Gastroesophageal sphincter (tissue), 4 donors: ENCODE results near the gene CFAP119. TPM values are rescaled to one million over a fixed set of nuclear protein-coding genes. Genes with fewer than 3 reads are reported as not detected.

ENCODE experiments used
- ATAC-seq: fragments of 150-250 bp; one replicate; pipeline ENCODE4 v1.9.1; 2016; ENCODE audit warnings: mild to moderate bottlenecking, moderate library complexity
- H3K27ac ChIP-seq, 4 donors: fragments of 200-600 bp; sonication (generic) in 3 of 4; 1 replicate in 3 of 4; 2 replicates in 1 of 4; pipeline ENCODE4 v1.5.1; 2016 to 2019
- H3K27me3 ChIP-seq: fragments of 200-600 bp; sonication (generic); one replicate; pipeline ENCODE4 v1.5.1; 2019
- H3K36me3 ChIP-seq, 2 donors: fragments of 200-600 bp; sonication (generic); one replicate each; pipeline ENCODE4 v1.5.1; 2019; ENCODE audit warnings: control low read depth in 1 of 2
- H3K4me1 ChIP-seq, 3 donors: fragments of 200-600 bp; sonication (generic); 1 replicate in 2 of 3; 2 replicates in 1 of 3; pipeline ENCODE4 v1.5.1; 2016 to 2019; ENCODE audit warnings: control low read depth in 2 of 3
- H3K4me3 ChIP-seq, 2 donors: fragments of 200-600 bp; sonication (generic); one replicate each; pipeline ENCODE4 v1.5.1; 2019; ENCODE audit warnings: mild to moderate bottlenecking in 1 of 2, moderate library complexity in 1 of 2
- H3K9me3 ChIP-seq, 3 donors: fragments of 200-600 bp; sonication (generic); one replicate each; pipeline ENCODE4 v1.5.1; 2017 to 2019; ENCODE audit warnings: control low read depth in 2 of 3
- EP300 ChIP-seq: sonication (generic); formaldehyde crosslinking; IDR thresholded peaks from one replicate; pipeline ENCODE4 v1.6.1; 2017; ENCODE audit warnings: antibody characterized with exemption, mild to moderate bottlenecking
- POLR2A ChIP-seq, 2 donors: fragments of 450-650 bp; IDR thresholded peaks; one replicate each; pipeline ENCODE4 v1.6.1; 2017; ENCODE audit warnings: antibody characterized with exemption in 2 of 2, mild to moderate bottlenecking in 2 of 2, moderate library complexity in 1 of 2
- POLR2AphosphoS5 ChIP-seq: sonication (generic); formaldehyde crosslinking; IDR thresholded peaks from one replicate; pipeline ENCODE4 v1.6.1; 2017; ENCODE audit warnings: antibody characterized with exemption
- WGBS, 2 donors: methylation state at CpG; one replicate each; pipeline ENCODE4 v1.1.5; 2018; ENCODE audit warnings: low coverage in 1 of 2; 5-methylcytosine and 5-hydroxymethylcytosine counted together
- total RNA-seq, 4 donors: library from RNA; depleted of rRNA; stranded (reverse); fragments of >200 nt; gene quantifications; one replicate each; pipeline ENCODE4 v1.1.0, GENCODE V29; 2016
- TF ChIP-seq, protein P1 (sequence below), 4 experiments: fragments of 200-600 bp in 2 of 4; fragments of 450-650 bp in 2 of 4; sonication (generic) in 1 of 4; IDR thresholded peaks; one replicate each; pipeline ENCODE4 v1.5.1; 2017 to 2019; ENCODE audit warnings: antibody characterized with exemption in 4 of 4, mild to moderate bottlenecking in 2 of 4, moderate library complexity in 2 of 4

Gene CFAP119
- total RNA-seq, 4 donors from 2014 or later = 1.3 to 1.9 TPM; not detected in 2

DNA sequence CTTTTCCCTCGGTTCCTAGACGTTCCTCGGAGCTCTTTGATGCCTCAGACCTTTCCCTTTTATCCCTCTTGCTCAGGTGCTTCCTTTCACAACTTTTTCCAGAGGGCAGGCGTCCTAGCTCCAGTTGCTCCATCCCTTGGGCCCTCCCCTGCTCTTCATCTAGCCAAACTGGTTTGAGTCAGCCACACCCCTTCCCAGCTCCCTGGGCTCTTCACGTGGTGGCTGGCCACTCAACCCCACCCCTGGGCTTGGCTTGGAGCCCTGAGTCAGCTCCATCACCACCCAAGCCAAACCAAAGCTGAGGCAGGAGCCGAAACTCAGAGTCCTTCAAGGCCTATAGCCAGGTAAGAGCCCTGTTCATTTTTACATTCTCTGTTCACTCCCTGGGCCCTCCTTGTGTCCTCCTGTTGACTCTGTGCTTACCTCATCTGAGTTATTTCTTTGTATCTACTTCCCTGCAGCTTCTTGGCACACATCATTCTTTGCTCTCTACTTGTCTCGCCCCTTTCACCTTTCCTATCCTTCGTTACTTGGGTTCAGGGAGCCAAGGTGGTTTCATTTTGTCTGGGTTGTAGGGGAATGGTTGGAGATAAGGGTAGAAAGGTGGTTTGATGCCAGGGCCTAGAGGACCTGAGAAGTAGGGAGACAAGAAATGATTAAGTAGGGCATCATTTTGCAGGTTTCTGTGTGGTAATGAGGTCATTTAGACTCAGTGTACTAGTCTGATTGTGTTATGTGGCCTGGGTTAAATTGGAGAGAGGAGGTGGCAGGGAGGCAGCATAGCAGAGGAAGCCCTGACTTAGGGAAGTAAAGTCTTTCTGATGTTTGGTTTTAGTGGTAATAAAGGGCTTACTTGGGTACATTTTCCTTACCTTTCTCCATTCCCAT, 21.3 kb downstream of the CFAP119 start:
- no peaks in the 10 kb centered on the region for H3K27me3 ChIP-seq
- WGBS, 2 donors = 40 to 59% methylated on average over 5 to 8 of the region's 8 CpGs
- H3K9me3 ChIP-seq = no peaks in the 10 kb centered on the region
- peak overlapping the region; percentile 14 to 86 (median 70) for H3K27ac ChIP-seq
- TF ChIP-seq, protein P1, sequence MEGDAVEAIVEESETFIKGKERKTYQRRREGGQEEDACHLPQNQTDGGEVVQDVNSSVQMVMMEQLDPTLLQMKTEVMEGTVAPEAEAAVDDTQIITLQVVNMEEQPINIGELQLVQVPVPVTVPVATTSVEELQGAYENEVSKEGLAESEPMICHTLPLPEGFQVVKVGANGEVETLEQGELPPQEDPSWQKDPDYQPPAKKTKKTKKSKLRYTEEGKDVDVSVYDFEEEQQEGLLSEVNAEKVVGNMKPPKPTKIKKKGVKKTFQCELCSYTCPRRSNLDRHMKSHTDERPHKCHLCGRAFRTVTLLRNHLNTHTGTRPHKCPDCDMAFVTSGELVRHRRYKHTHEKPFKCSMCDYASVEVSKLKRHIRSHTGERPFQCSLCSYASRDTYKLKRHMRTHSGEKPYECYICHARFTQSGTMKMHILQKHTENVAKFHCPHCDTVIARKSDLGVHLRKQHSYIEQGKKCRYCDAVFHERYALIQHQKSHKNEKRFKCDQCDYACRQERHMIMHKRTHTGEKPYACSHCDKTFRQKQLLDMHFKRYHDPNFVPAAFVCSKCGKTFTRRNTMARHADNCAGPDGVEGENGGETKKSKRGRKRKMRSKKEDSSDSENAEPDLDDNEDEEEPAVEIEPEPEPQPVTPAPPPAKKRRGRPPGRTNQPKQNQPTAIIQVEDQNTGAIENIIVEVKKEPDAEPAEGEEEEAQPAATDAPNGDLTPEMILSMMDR (IDR thresholded peaks at IDR 0.05) = no peak
- peak; percentile 26 for TF ChIP-seq POLR2AphosphoS5
- H3K4me3 ChIP-seq = peak overlapping the region in 1 of 2 donors; percentile 3
- peaks cover 0 to 77% of the 10 kb centered on the region in 2 donors for H3K36me3 ChIP-seq
- ATAC-seq = peak; percentile 90
- peaks cover 8 to 44% (median 8%) of the 10 kb centered on the region in 3 donors for H3K4me1 ChIP-seq

GRCh38 chr16:30738984-30739951, 22.6 kb downstream of the CFAP119 start:
- Histone ChIP-seq H3K36me3 (peaks cover 0 to 77% of the 10 kb centered on the region in 2 donors), H3K9me3 (no peaks in the 10 kb centered on the region), H3K4me1 (peaks cover 8 to 44% (median 8%) of the 10 kb centered on the region in 3 donors), H3K27ac (peak overlapping the region in 2 of 4 donors; percentile 70), H3K27me3 (no peaks in the 10 kb centered on the region), H3K4me3 (no peak overlapping the region)
- ATAC-seq = no peak
- TF ChIP-seq, protein P1 (IDR thresholded peaks at IDR 0.05) = no peak
- no peak for TF ChIP-seq EP300
- no peak for TF ChIP-seq POLR2AphosphoS5
- TF ChIP-seq POLR2A (IDR thresholded peaks at IDR 0.05) = no peak
- WGBS, 2 donors = 53 to 67% methylated on average over 3 to 4 of the region's 37 CpGs

DNA sequence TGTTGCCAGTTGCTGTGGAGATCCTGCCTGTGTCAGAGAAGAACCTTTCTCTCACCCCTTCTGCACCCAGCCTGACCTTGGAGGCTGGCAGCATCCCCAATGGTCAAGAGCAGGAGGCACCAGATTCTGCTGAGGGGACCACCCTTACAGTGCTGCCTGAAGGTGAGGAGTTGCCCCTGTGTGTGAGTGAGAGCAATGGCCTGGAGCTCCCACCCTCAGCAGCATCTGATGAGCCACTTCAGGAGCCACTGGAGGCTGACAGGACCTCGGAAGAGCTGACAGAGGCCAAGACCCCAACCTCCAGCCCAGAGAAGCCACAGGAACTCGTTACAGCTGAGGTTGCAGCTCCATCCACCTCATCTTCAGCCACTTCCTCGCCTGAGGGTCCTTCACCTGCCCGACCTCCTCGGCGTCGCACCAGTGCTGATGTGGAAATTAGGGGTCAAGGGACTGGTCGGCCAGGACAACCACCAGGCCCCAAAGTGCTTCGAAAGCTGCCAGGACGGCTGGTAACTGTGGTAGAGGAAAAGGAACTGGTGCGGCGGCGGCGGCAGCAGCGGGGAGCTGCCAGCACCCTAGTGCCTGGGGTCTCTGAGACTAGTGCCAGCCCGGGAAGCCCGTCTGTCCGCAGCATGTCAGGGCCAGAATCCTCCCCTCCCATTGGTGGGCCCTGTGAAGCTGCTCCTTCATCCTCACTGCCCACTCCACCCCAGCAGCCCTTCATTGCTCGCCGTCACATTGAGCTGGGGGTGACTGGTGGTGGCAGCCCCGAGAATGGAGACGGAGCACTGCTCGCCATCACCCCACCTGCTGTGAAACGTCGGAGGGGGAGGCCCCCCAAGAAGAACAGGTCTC, 23.8 kb downstream of the CFAP119 start:
- TF ChIP-seq, protein P1 (IDR thresholded peaks at IDR 0.05) = no peak
- TF ChIP-seq POLR2A (IDR thresholded peaks at IDR 0.05) (no peak), POLR2AphosphoS5 (no peak), EP300 (no peak)
- 90 to 100% methylated on average over 2 to 4 of the region's 25 CpGs for WGBS, 2 donors
- H3K9me3 ChIP-seq = no peaks in the 10 kb centered on the region
- no peak for ATAC-seq
- H3K27me3 ChIP-seq = no peaks in the 10 kb centered on the region
- peaks cover 0 to 78% of the 10 kb centered on the region in 2 donors for H3K36me3 ChIP-seq
- peaks cover 8 to 35% (median 8%) of the 10 kb centered on the region in 3 donors for H3K4me1 ChIP-seq
- no peak overlapping the region for H3K27ac ChIP-seq
- no peak overlapping the region for H3K4me3 ChIP-seq

DNA sequence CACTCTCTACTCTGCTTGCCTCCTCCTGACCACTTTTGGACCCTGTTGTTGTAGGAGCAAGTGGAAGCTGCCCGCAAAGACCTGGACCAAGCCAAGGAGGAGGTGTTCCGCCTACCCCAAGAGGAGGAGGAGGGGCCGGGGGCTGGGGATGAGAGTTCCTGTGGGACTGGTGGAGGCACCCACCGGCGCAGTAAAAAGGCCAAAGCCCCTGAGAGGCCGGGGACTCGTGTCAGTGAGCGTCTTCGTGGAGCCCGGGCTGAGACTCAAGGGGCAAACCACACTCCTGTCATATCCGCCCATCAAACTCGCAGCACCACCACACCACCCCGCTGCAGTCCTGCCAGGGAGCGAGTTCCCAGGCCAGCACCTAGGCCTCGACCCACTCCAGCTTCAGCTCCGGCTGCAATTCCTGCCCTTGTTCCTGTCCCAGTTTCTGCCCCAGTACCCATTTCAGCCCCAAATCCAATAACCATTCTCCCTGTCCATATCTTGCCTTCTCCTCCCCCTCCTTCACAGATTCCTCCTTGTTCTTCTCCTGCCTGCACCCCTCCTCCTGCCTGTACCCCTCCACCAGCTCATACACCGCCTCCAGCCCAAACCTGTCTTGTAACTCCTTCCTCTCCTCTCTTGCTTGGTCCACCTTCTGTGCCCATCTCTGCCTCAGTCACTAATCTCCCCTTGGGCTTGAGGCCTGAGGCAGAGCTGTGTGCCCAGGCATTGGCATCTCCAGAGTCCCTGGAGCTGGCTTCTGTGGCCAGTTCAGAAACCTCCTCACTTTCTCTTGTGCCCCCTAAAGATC, 24.7 kb downstream of the CFAP119 start:
- Histone ChIP-seq H3K36me3 (peaks cover 0 to 86% of the 10 kb centered on the region in 2 donors), H3K27me3 (no peaks in the 10 kb centered on the region), H3K9me3 (no peaks in the 10 kb centered on the region), H3K4me1 (peaks cover 8 to 31% (median 8%) of the 10 kb centered on the region in 3 donors), H3K27ac (no peak overlapping the region), H3K4me3 (no peak overlapping the region)
- WGBS, 2 donors = 86 to 88% methylated on average over 6 to 7 of the region's 17 CpGs
- ATAC-seq = no peak
- TF ChIP-seq, protein P1 (IDR thresholded peaks at IDR 0.05) = no peak
- TF ChIP-seq POLR2AphosphoS5 (no peak), EP300 (no peak), POLR2A (IDR thresholded peaks at IDR 0.05) (no peak)
